OCI-LY1 (cell line): ENCODE results near the gene NEK6.

Experiments used
- EZH2 ChIP-seq: fragments of 200-600 bp; sonication (generic), shearing (Covaris generic); IDR thresholded peaks from 2 replicates; pipeline ENCODE4 v1.8.0; 2017; ENCODE audit warnings: borderline replicate concordance, mixed run types, mild to moderate bottlenecking, antibody characterized with exemption, low read length, moderate library complexity, mixed read lengths
- TF ChIP-seq, protein P1 (sequence below): fragments of 200-600 bp; sonication (generic), shearing (Covaris generic); IDR thresholded peaks from 2 replicates; pipeline ENCODE4 v1.5.1; 2017; ENCODE audit warnings: mild to moderate bottlenecking, antibody characterized with exemption, low read length, moderate library complexity, mixed read lengths

DNA sequence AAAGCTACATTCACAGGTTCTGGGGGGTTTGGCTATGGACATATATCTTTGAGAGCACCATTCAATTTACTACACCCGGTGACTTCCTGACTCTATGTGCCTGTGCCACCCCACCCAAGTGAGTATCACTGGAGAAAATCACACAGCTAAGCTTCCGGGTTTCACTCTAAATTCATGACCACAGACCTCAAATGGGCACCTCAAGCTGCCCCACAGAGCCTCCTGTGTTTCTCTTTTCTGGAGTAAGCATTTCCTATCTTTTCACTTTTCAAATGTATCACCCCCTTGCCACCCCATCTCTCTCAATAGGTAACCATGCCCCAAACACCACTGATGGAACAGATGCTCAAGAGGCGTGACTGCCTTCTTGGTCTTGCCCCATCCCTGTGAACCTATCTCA is 49.2 kb upstream of the NEK6 start:
- TF ChIP-seq, protein P1, sequence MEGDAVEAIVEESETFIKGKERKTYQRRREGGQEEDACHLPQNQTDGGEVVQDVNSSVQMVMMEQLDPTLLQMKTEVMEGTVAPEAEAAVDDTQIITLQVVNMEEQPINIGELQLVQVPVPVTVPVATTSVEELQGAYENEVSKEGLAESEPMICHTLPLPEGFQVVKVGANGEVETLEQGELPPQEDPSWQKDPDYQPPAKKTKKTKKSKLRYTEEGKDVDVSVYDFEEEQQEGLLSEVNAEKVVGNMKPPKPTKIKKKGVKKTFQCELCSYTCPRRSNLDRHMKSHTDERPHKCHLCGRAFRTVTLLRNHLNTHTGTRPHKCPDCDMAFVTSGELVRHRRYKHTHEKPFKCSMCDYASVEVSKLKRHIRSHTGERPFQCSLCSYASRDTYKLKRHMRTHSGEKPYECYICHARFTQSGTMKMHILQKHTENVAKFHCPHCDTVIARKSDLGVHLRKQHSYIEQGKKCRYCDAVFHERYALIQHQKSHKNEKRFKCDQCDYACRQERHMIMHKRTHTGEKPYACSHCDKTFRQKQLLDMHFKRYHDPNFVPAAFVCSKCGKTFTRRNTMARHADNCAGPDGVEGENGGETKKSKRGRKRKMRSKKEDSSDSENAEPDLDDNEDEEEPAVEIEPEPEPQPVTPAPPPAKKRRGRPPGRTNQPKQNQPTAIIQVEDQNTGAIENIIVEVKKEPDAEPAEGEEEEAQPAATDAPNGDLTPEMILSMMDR, result no peak
- TF ChIP-seq EZH2, result no peak
